Dedifferentiated amniotic fluid mesenchymal stem cell (primary cell): ENCODE results near the gene IFITM2.
"Not testable (repeated sequence)": the region's sequence is repeated elsewhere in the genome, so short reads cannot be mapped to it uniquely, and the experiment has no call there.

Experiments
- DNase-seq: peaks from one replicate; pipeline ENCODE4 v3.0.0-alpha.2; 2016; ENCODE audit errors: extremely low spot score

The IFITM2 gene

DNA sequence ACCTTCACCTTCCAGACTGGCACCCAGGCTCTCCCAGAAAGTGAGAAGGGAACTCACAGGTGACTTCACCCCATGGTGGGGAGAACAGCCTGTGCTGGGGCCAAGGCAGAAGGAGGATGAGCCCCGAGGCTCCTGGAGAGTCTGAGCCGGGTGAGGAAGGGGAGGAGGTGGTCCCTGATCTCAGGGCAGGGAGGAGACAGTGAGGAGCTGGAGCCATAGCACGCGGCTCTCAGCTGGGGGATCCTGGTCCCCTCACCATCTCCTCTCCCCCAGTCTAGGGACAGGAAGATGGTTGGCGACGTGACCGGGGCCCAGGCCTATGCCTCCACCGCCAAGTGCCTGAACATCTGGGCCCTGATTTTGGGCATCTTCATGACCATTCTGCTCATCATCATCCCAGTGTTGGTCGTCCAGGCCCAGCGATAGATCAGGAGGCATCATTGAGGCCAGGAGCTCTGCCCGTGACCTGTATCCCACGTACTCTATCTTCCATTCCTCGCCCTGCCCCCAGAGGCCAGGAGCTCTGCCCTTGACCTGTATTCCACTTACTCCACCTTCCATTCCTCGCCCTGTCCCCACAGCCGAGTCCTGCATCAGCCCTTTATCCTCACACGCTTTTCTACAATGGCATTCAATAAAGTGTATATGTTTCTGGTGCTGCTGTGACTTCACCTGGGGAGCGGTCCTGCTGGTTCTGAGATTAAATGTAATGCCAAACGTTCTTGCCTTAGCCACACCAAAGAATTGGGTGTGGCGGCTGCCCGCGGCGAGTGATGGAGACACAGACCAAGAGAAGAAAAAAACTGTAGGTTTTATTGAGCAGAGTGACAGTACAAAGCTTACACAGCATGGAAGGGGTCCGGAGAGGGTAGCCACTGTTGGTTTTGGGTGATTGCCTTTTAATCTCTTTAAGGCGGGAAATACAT is 1.4 kb downstream of the IFITM2 start:
- DNase-seq = not testable (repeated sequence)

GRCh38 chr11:309979-310572 is 2.5 kb downstream of the IFITM2 start:
- not testable (repeated sequence) for DNase-seq

- DNase-seq = not testable (repeated sequence)
Observed at GRCh38 chr11:311013-311748, 3.6 kb downstream of the IFITM2 start.

GRCh38 chr11:312092-312816 is 4.6 kb downstream of the IFITM2 start:
- no peak for DNase-seq

GRCh38 chr11:313304-313786 is 5.7 kb downstream of the IFITM2 start:
- no peak for DNase-seq

GRCh38 chr11:313787-314553 is 6.4 kb downstream of the IFITM2 start, which contains the start of gene IFITM1:
Gene IFITM1 (plus strand): TSS chr11:314040. CDS start chr11:314171, 131 bp downstream.
- DNase-seq = peak; percentile 70

GRCh38 chr11:314554-314875 is 6.9 kb downstream of the IFITM2 start:
- DNase-seq = not testable (repeated sequence)

DNA sequence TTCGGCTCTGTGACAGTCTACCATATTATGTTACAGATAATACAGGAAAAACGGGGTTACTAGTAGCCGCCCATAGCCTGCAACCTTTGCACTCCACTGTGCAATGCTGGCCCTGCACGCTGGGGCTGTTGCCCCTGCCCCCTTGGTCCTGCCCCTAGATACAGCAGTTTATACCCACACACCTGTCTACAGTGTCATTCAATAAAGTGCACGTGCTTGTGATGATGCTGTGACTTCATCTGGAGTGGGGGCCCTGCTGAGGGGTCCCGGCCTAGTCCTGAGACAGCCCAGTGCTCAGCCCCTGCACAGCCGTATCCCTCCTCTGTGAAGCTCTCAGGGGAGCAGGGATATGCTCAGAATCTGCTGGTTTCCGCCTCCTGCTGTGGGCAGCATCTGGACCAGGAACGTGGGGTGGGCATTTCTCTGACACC is 7.5 kb downstream of the IFITM2 start:
- no peak for DNase-seq

- no peak for DNase-seq
Observed at GRCh38 chr11:315516-315994, 7.9 kb downstream of the IFITM2 start.

- no peak for DNase-seq
Observed at GRCh38 chr11:316031-316701, 8.6 kb downstream of the IFITM2 start.

DNA sequence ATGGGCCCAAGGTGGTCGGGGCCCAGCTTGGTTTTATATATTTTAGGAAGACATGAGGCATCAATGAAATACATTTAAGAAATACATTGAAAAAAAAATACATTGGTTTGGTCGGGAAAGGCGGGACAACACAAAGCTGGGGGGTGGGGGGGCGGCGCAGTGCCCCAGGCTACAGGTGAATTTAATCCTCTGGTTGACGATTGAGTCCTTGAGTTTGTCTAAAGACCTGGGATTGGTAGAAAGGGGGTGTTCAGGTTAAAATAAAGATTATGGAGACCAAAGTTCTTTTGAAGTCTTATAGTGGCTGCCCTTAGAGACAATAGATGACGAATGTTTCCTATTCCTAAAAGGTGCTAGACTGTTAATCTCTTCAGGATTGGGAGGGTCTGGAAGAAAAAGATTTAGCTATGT is 9.3 kb downstream of the IFITM2 start:
- no peak for DNase-seq

- DNase-seq = not testable (repeated sequence)
Observed at GRCh38 chr11:317668-318404, 10.2 kb downstream of the IFITM2 start.

DNA sequence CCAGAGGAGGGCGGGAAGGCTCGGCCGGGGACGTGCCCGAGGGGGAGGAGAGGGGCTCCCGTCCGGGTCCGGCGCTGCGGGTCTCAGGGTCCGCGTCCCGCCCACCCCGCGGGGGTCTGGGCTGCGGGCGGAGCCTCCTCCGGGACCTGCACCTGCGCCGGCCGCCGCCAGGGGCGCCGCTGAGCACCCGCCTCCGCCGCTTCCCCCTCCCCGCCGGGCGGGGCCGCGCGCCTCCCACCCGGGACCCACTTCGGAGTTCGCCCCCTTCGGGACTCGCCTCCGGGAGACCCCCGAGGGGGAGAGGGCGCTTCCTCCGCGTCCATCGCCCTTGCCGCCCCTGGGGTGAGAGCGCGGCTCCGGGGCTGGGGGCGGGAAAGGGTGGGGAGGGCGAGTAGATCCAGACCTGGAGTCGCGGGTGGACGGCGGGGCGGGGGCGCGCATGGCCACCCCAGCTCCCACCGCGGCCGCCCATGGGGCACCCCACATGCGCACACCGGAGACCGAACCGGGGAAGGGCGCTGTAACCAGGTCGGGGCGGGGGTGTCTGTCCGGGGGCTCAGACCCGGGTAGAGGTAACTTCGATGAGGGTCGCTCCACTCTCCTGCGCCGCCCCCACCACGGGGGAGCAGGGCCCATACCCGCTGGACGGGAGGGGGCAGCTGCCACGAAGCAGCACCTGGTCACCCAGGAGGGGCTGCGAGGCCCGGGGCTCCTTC is 10.9 kb downstream of the IFITM2 start:
- not testable (repeated sequence) for DNase-seq

- DNase-seq = not testable (repeated sequence)
Observed at GRCh38 chr11:319121-319887, 11.7 kb downstream of the IFITM2 start.

DNA sequence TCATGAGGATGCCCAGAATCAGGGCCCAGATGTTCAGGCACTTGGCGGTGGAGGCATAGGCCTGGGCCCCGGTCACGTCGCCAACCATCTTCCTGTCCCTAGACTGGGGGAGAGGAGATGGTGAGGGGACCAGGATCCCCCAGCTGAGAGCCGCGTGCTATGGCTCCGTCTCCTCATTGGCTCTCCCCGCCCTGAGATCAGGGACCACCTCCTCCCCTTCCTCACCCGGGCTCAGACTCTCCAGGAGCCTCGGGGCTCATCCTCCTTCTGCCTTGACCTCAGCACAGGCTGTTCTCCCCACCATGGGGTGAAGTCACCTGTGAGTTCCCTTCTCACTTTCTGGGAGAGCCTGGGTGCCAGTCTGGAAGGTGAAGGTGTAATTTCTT is 12.3 kb downstream of the IFITM2 start:
- not testable (repeated sequence) for DNase-seq

DNA sequence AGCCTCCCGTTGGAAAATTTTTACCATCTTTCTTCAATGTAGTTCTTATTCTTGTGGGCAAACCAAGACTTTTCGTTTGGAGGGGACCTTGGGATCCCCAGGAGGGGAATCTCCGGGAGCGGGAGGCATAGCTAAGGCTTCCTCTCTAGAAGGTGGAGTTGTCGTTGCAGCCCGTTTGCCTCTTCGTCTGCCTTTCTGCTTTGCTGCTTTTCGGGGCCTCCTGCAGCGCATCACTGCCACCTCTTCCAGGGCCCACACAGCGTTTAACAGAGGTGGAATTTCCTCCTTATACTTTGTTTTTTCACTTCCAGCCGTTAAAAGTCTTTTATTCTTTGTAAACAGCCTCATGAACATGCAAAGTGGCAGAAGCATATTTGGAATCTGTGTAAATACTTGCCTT is 16.5 kb downstream of the IFITM2 start:
- no peak for DNase-seq

DNA sequence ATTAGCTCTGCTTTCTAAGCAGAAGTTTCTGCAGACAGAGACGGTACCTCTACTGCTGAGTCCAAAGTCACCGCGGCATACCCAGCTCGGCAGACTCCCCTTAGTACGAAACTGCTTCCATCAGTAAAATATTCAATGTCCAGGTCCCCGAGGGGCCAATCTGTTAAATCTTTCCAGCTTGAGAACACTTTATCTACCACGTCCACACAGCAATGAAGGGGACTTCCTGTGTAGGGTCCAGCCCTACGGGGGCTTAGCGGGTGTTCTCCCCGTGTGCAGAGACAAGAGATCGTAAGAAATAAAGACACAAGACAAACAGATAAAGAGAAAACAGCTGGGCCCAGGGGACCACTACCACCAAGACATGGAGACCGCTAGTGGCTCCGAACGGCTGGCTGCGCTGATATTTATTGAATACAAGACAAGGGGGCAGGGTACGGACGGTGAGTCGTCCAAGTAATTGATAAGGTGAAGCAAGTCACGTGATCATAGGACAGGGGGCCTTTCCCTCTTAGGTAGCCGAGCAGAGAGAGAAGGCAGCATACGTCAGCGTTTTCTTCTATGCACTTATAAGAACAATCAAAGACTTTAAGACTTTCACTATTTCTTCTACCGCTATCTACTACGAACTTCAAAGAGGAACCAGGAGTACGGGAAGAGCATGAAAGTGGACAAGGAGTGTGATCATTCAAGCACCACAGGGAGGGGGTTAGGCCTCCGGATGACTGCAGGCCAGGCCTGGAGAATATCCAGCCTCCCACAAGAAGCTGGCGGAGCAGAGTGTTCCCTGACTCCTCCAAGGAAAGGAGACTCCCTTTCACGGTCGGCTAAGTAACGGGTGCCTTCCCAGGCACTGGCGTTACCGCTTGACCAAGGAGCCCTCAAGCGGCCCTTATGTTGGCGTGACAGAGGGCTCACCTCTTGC is 17.2 kb downstream of the IFITM2 start:
- not testable (repeated sequence) for DNase-seq
